Mesendoderm (in vitro differentiated cells): ENCODE data around the gene LETMD1. TPM values are rescaled to one million over a fixed set of nuclear protein-coding genes. Genes with fewer than 3 reads are reported as not detected.

Experiments
- small RNA-seq: library from polyadenylated mRNA; stranded (forward); fragments of <200 nt; extraction: miRNeasy Mini kit (QIAGEN cat#:217004); gene quantifications from one replicate; pipeline ENCODE3, GENCODE V24; 2013; ENCODE audit not compliant: insufficient read depth

Gene LETMD1

Small RNA genes lying within 50 kb of the gene (small RNA-seq; reads per million reads assigned to genes)
- gene RNU6-1273P (not detected), gene RNU6-87P (not detected)
